Testis (tissue), 2 donors: ENCODE measurements around the gene SLC6A6.

Experiments used
- CTCF ChIP-seq, 3 experiments: fragments of 450-650 bp in 2 of 3; fragments of 200-600 bp in 1 of 3; sonication (generic) in 1 of 3; IDR thresholded peaks; one replicate each; pipeline ENCODE4 v1.5.1; 2016 to 2019; ENCODE audit warnings: antibody characterized with exemption in 3 of 3, mild to moderate bottlenecking in 2 of 3, moderate library complexity in 1 of 3
- POLR2A ChIP-seq: fragments of 450-650 bp; IDR thresholded peaks from one replicate; pipeline ENCODE4 v1.6.1; 2017; ENCODE audit warnings: antibody characterized with exemption, mild to moderate bottlenecking, moderate library complexity

GRCh38 chr3:14477311-14477935 lies 75.0 kb downstream of the SLC6A6 start:
- TF ChIP-seq POLR2A (no peak), CTCF (IDR thresholded peaks at IDR 0.05) (no peak)
